SJSA1 (cell line): ENCODE measurements around the gene ACE. TPM values are rescaled to one million over a fixed set of nuclear protein-coding genes. Genes with fewer than 3 reads are reported as not detected.
A peak's percentile ranks its signal among the peaks of the same experiment; 100 is the strongest.

ENCODE experiments used
- DNase-seq, 2 experiments: peaks; one replicate each; pipeline ENCODE4 v3.0.0-alpha.2; 2015 to 2020; ENCODE audit warnings: low spot score in 2 of 2, low read depth in 1 of 2
- H3K27ac ChIP-seq: fragments of 250-450 bp; sonication (Bioruptor Pico); 2 replicates; pipeline ENCODE4 v1.5.1; 2020; ENCODE audit warnings: mild to moderate bottlenecking, moderate library complexity
- H3K27me3 ChIP-seq: fragments of 250-450 bp; sonication (Bioruptor Pico); replicated peaks from 2 replicates; pipeline ENCODE4 v1.5.1; 2020; ENCODE audit warnings: mild to moderate bottlenecking, moderate library complexity
- H3K36me3 ChIP-seq: fragments of 250-450 bp; sonication (Bioruptor Pico); 2 replicates; pipeline ENCODE4 v1.5.1; 2020; ENCODE audit warnings: mild to moderate bottlenecking
- H3K4me1 ChIP-seq: fragments of 250-450 bp; sonication (Bioruptor Pico); replicated peaks from 2 replicates; pipeline ENCODE4 v1.6.1; 2021; ENCODE audit warnings: mild to moderate bottlenecking
- H3K4me3 ChIP-seq: fragments of 250-450 bp; sonication (Bioruptor Pico); 2 replicates; pipeline ENCODE4 v1.5.1; 2020; ENCODE audit warnings: mild to moderate bottlenecking
- H3K9me3 ChIP-seq: fragments of 250-450 bp; sonication (Bioruptor Pico); replicated peaks from 2 replicates; pipeline ENCODE4 v1.5.1; 2020; ENCODE audit warnings: mild to moderate bottlenecking
- total RNA-seq: library from RNA; depleted of rRNA; stranded (reverse); fragments of >200 nt; shearing (Covaris generic); gene quantifications from 2 replicates; pipeline ENCODE4 v1.2.3, GENCODE V29; 2014

ACE gene
- total RNA-seq, 1 experiment from 2014 or later: 0.13 TPM

GRCh38 chr17:63514974-63515373 is 38.1 kb downstream of the ACE start:
- Histone ChIP-seq H3K27ac (no peak overlapping the region), H3K27me3 (peaks cover 6% of the 10 kb centered on the region), H3K4me1 (peaks cover 14% of the 10 kb centered on the region), H3K4me3 (no peak overlapping the region), H3K9me3 (peaks cover 3% of the 10 kb centered on the region; the same call in 1 of the 2 replicates), H3K36me3 (no peaks in the 10 kb centered on the region)
- DNase-seq: no peak

- H3K27me3 ChIP-seq: peaks cover 6% of the 10 kb centered on the region
- no peak overlapping the region for H3K4me3 ChIP-seq
- H3K27ac ChIP-seq: no peak overlapping the region
- H3K4me1 ChIP-seq: peaks cover 14% of the 10 kb centered on the region
- no peak for DNase-seq
- no peaks in the 10 kb centered on the region for H3K36me3 ChIP-seq
- peaks cover 3% of the 10 kb centered on the region; the same call in 1 of the 2 replicates for H3K9me3 ChIP-seq
These were observed 38.6 kb downstream of the ACE start for GRCh38 chr17:63515426-63515825.

GRCh38 chr17:63516910-63517824 is 40.3 kb downstream of the ACE start:
- peaks cover 6% of the 10 kb centered on the region for H3K27me3 ChIP-seq
- no peak overlapping the region for H3K4me3 ChIP-seq
- H3K9me3 ChIP-seq: peaks cover 3% of the 10 kb centered on the region; the same call in 1 of the 2 replicates
- peak; percentile 44 to 72 for DNase-seq
- H3K27ac ChIP-seq: no peak overlapping the region
- H3K36me3 ChIP-seq: no peaks in the 10 kb centered on the region
- H3K4me1 ChIP-seq: peaks cover 14% of the 10 kb centered on the region

- H3K27ac ChIP-seq: no peak overlapping the region
- H3K9me3 ChIP-seq: peaks cover 3% of the 10 kb centered on the region; the same call in 1 of the 2 replicates
- H3K36me3 ChIP-seq: no peaks in the 10 kb centered on the region
- no peak for DNase-seq
- H3K27me3 ChIP-seq: peaks cover 6% of the 10 kb centered on the region
- peaks cover 14% of the 10 kb centered on the region for H3K4me1 ChIP-seq
- H3K4me3 ChIP-seq: no peak overlapping the region
These were observed 41.1 kb downstream of the ACE start for GRCh38 chr17:63517825-63518534.

- Histone ChIP-seq H3K4me3 (no peak overlapping the region), H3K9me3 (no peaks in the 10 kb centered on the region), H3K27ac (no peak overlapping the region), H3K36me3 (no peaks in the 10 kb centered on the region), H3K27me3 (peaks cover 6% of the 10 kb centered on the region), H3K4me1 (peaks cover 18% of the 10 kb centered on the region)
- DNase-seq: no peak
These were observed 42.4 kb downstream of the ACE start for GRCh38 chr17:63519116-63519881.

GRCh38 chr17:63519972-63520882 is 43.4 kb downstream of the ACE start:
- no peak for DNase-seq
- Histone ChIP-seq H3K27me3 (peaks cover 7% of the 10 kb centered on the region), H3K4me1 (peaks cover 18% of the 10 kb centered on the region), H3K4me3 (no peak overlapping the region), H3K9me3 (no peaks in the 10 kb centered on the region), H3K27ac (no peak overlapping the region), H3K36me3 (no peaks in the 10 kb centered on the region)

GRCh38 chr17:63523253-63523855 is 46.5 kb downstream of the ACE start, which contains the start of gene KCNH6:
Gene KCNH6 (plus strand): TSS chr17:63523358. CDS start chr17:63523414, 56 bp downstream.
- DNase-seq: no peak
- Histone ChIP-seq H3K9me3 (no peaks in the 10 kb centered on the region), H3K4me3 (no peak within 1 kb of the TSS), H3K27me3 (peaks cover 9% of the 10 kb centered on the region), H3K4me1 (peaks cover 4% of the 10 kb centered on the region), H3K27ac (no peak within 1 kb of the TSS), H3K36me3 (no peaks in the 10 kb centered on the region)

- Histone ChIP-seq H3K36me3 (no peaks in the 10 kb centered on the region), H3K4me1 (peaks cover 4% of the 10 kb centered on the region), H3K27me3 (peaks cover 9% of the 10 kb centered on the region), H3K27ac (no peak overlapping the region), H3K4me3 (no peak overlapping the region), H3K9me3 (no peaks in the 10 kb centered on the region)
- no peak for DNase-seq
These were observed 47.2 kb downstream of the ACE start for GRCh38 chr17:63524051-63524450.

GRCh38 chr17:63525190-63525946 is 48.5 kb downstream of the ACE start:
- H3K27ac ChIP-seq: no peak overlapping the region
- H3K4me1 ChIP-seq: peaks cover 4% of the 10 kb centered on the region
- H3K4me3 ChIP-seq: no peak overlapping the region
- no peaks in the 10 kb centered on the region for H3K36me3 ChIP-seq
- no peaks in the 10 kb centered on the region for H3K9me3 ChIP-seq
- no peak for DNase-seq
- H3K27me3 ChIP-seq: peaks cover 9% of the 10 kb centered on the region

- H3K27ac ChIP-seq: no peak overlapping the region
- no peaks in the 10 kb centered on the region for H3K9me3 ChIP-seq
- no peaks in the 10 kb centered on the region for H3K36me3 ChIP-seq
- H3K4me3 ChIP-seq: no peak overlapping the region
- DNase-seq: no peak
- H3K27me3 ChIP-seq: peaks cover 9% of the 10 kb centered on the region
- peaks cover 4% of the 10 kb centered on the region for H3K4me1 ChIP-seq
These were observed 50.0 kb downstream of the ACE start for GRCh38 chr17:63526861-63527260.

GRCh38 chr17:63528183-63528582 is 51.3 kb downstream of the ACE start:
- Histone ChIP-seq H3K36me3 (no peaks in the 10 kb centered on the region), H3K27me3 (peaks cover 11% of the 10 kb centered on the region), H3K27ac (no peak overlapping the region), H3K9me3 (no peaks in the 10 kb centered on the region), H3K4me3 (no peak overlapping the region), H3K4me1 (peaks cover 3% of the 10 kb centered on the region)
- DNase-seq: no peak
